Retinal pigment epithelial cell (primary cell): ENCODE measurements around the gene ADCY3.
A peak's percentile ranks its signal among the peaks of the same experiment; 100 is the strongest.

ENCODE experiments used
- DNase-seq: peaks from one replicate; pipeline ENCODE4 v3.0.0-alpha.2; 2010; ENCODE audit warnings: low read depth
- H3K4me3 ChIP-seq: 2 replicates; pipeline ENCODE4 v1.5.1; 2011; ENCODE audit warnings: mild to moderate bottlenecking, low read length, control low read depth, moderate library complexity
- TF ChIP-seq, protein P1 (sequence below): conservative IDR thresholded peaks from 2 replicates; pipeline ENCODE4 v1.5.1; 2011; ENCODE audit warnings: low read depth, low read length, control low read depth, inconsistent platforms

Gene ADCY3

DNA sequence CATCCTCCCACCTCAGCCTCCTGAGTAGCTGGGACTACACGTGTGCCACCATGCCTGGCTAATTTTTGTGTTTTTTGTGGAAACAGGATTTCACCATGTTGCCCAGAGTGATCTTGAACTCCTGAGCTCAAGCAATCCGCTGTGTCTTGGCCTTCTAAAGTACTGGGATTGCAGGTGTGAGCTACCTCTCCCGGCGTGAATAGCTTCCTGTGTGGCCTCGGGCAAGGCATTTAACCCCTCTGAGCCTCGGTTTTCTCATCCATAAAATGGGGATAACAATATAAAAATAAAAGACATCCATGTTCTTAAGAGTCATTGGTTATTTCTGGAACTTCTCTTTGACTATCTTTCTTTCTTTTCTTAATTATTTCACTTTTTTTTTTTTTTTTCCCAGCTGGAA, 19.3 kb upstream of the ADCY3 start:
- TF ChIP-seq, protein P1, sequence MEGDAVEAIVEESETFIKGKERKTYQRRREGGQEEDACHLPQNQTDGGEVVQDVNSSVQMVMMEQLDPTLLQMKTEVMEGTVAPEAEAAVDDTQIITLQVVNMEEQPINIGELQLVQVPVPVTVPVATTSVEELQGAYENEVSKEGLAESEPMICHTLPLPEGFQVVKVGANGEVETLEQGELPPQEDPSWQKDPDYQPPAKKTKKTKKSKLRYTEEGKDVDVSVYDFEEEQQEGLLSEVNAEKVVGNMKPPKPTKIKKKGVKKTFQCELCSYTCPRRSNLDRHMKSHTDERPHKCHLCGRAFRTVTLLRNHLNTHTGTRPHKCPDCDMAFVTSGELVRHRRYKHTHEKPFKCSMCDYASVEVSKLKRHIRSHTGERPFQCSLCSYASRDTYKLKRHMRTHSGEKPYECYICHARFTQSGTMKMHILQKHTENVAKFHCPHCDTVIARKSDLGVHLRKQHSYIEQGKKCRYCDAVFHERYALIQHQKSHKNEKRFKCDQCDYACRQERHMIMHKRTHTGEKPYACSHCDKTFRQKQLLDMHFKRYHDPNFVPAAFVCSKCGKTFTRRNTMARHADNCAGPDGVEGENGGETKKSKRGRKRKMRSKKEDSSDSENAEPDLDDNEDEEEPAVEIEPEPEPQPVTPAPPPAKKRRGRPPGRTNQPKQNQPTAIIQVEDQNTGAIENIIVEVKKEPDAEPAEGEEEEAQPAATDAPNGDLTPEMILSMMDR: no peak

DNA sequence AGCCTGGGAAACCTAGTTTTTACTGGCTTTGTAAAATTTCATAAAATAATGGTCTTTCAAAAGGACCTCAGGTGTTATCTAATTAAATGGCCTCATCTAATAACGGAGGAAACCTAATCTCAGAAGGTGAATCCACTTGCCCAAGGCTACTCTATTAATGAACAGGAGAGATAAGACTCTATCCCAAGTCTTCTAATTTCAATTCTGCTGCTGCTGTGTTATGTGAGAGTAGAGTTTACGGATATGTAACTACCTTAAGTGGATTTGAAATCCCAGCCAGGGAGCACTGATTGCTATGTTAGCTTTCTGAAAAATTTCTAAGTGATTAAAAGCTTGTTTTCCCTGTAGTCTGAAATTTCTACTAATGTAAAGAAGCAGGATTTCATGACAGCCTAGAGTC, 17.2 kb upstream of the ADCY3 start:
- no peak overlapping the region for H3K4me3 ChIP-seq
- TF ChIP-seq, protein P1: no peak
- no peak for DNase-seq

More for the DNA sequence above, 19.3 kb upstream of the ADCY3 start:
- H3K4me3 ChIP-seq: no peak overlapping the region
- DNase-seq: no peak

DNA sequence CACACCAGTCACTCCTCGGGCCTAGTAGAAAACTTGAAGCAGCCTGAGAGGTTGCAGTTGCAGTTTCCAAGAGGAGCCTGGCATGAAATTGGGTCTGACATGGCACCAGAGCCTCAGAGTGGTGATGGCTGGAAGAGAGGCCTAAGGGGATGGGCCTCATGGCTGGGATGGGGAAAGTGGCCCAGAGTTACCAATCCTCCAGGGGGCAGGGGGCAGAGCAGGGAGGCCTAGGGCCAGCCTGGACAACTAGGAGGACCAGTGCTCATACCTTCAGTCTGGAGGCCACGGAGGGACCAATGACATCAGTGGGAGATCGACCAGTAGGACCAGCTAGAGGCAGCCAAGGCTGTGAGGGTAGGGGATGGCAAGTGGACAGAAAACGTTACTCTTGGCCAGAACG, 15.1 kb upstream of the ADCY3 start:
- TF ChIP-seq, protein P1: no peak
- no peak for DNase-seq
- no peak overlapping the region for H3K4me3 ChIP-seq

DNA sequence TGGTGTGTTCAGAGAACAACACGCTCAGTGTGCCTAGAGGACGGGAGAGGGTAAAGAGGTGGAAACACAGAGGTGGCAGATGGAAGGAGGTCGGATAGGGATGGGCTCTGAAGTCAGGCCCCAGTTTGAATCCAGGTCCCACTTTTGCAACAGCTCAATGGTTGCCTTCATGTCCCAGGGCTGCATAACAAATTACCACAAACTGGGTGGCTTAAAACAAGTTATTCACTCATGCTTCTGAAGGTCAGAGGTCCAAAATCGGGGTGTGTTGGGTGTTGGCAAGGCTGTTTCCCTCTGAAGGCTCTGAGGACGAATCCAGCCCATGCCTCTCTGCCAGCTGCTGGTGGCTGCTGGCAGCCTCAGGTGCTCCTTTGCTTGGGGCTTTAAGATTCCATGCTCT, 12.7 kb upstream of the ADCY3 start:
- TF ChIP-seq, protein P1: no peak
- H3K4me3 ChIP-seq: no peak overlapping the region

DNA sequence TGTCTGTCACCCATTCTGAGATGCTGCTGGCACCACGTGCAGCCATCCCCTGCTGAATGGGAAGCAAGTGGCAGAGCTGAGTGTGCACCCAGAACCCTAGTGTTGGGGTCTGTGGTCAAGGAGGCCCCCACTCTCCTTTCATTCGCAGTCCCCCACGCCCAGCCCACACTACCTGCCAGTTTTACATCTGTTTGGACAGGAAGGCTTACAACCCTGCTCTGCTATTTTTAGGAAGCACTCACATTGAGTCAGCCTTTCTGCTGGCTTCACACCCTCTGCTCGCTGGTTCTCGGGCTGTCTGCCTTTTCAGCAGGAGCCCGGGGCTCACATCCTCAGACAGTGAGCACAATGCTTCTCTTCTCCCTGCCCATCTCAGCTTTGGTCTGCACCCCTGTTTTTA, 10.7 kb upstream of the ADCY3 start:
- H3K4me3 ChIP-seq: no peak overlapping the region
- DNase-seq: no peak
- TF ChIP-seq, protein P1: no peak

More for the DNA sequence above, 12.7 kb upstream of the ADCY3 start:
- no peak for DNase-seq

DNA sequence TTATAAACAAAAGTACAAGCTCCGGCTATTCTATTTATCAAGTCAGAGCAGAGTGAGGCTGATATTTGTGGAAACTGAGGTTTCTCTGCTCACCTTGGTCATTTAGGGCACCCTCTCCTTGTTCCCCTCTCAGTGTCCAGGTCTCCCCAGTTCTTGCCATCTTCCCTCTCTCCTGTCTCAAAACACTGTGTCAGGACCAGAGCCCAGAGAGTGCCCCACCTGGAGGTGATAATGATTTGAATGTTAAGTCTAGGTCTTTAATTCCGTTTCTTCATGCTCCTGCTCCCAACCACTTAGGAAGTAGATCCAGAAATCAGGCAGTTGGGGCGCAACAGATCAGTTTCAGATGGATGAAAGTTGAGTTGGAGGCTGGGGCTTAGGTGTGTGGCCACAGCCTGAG, 9.2 kb upstream of the ADCY3 start:
- no peak overlapping the region for H3K4me3 ChIP-seq
- TF ChIP-seq, protein P1: peak; percentile 14

DNA sequence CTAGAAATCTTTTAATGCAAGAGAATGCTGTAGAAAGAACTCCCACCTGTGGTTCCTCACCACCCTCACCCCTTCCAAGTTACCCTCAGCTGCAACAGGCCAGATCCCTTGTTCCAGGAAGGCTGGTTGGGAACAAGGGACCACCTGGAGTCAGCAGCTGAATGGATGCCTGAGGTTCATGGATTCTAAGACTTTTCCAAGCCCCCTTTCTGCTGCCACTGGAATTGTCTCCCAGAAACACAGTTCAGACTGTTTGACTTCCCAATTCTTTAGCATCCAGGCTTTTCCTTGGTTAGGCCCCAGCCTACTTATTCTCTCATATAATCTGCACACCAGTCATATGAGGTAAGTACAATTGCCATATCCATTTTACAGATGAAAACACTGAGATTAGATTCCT, 8.0 kb upstream of the ADCY3 start:
- no peak overlapping the region for H3K4me3 ChIP-seq
- TF ChIP-seq, protein P1: peak; percentile 4
- no peak for DNase-seq

More for the DNA sequence above, 9.2 kb upstream of the ADCY3 start:
- no peak for DNase-seq
